ENCODE results near the gene SSH2. TPM values are rescaled to one million over a fixed set of nuclear protein-coding genes. Genes with fewer than 3 reads are reported as not detected.

SSH2 gene
- polyA plus RNA-seq, 3 donors, result 31.9 to 66.6 (median 54.0) TPM

DNA sequence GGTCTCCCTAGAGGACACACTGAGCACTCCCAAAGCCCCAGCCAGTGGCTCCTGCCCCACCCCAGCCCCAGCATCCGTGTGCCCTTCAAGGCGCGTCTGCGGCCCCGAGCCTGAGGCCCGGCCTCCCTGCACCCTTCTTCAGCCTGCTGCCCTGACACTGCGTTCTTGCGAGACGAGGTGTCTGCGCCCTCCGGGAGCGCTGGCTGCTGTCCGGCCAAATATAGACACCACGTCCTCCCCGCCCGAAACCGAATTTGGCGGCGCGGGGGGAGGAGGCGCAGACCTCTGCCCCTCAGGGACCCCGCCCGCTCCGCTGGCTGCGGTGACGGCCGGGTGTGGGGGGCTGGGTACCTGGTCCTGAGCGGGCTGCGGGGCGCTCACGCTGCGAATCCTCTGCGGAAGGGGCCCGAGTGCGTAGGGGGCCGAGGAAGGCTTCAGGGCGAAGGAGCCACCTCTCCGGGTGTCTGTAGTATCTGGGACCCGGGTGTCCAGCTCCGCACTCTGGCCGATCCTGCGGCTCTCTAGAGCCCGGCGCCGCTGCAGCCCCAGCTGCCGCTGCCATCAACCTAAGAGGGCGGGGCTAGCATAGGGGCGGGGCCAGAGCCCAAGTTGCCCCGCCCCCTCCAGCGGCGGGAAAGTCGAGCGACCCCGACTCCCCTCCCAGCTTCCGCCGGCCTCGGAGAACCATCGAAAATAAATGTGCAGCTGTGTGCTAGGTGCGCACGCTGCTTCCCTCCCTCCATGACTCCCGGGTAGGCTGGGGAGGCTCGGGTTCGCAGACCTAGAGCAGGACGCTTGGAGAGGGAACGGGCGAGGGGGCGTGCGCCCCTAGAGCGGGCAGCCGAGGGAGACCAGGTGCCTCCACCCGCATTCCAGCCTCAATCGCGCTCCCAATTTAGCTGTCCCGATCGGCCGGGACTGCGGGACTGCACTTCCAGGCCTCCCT is 307.4 kb downstream of the SSH2 start, which contains the start of gene CORO6:
Gene CORO6, minus strand, starts transcription at position 576 of the 946 bp plus-strand sequence. CDS start 1,491 bp downstream, outside the sequence.
- Histone ChIP-seq H3K36me3 (replicated peaks in 1 of 2; ENCODE audit: control insufficient read depth in 1 of 2, insufficient read depth in 2 of 2, low read length in 2 of 2) (peaks cover 10 to 19% of the 10 kb centered on the region in 2 donors), H3K4me2 (replicated peaks; ENCODE audit: extremely low read depth, low read length, poor library complexity, severe bottlenecking) (peak within 1 kb of the TSS; percentile 81), H3K4me1 (ENCODE audit: control insufficient read depth in 1 of 2, insufficient read depth in 2 of 2, low read length in 2 of 2) (peaks cover 22 to 24% of the 10 kb centered on the region in 2 donors), H3K9ac (ENCODE audit: insufficient read depth, low read length, poor library complexity, severe bottlenecking) (peak within 1 kb of the TSS; percentile 32), H4K20me1 (ENCODE audit: insufficient read depth, low read length) (peaks cover 52% of the 10 kb centered on the region), H3K9me3 (replicated peaks in 1 of 2; ENCODE audit: control insufficient read depth in 1 of 2, insufficient read depth in 1 of 2, low read length in 2 of 2) (no peaks in the 10 kb centered on the region), H3K4me3 (replicated peaks in 1 of 3; ENCODE audit: low read depth in 2 of 3, low read length in 3 of 3) (peak within 1 kb of the TSS; percentile 29 to 72 (median 32)), H3K79me2 (ENCODE audit: insufficient read depth, low read length) (no peaks in the 10 kb centered on the region), H2AFZ (ENCODE audit: insufficient read depth, low read depth, low read length, poor library complexity, severe bottlenecking) (peak within 1 kb of the TSS; percentile 73), H3K27ac (ENCODE audit: low read depth in 1 of 2, low read length in 2 of 2) (no peak within 1 kb of the TSS), H3K27me3 (ENCODE audit: control insufficient read depth in 2 of 2, insufficient read depth in 2 of 2, low read length in 2 of 2) (peaks cover 0 to 51% of the 10 kb centered on the region in 2 donors)
- no peaks in the 10 kb centered on the region for H3K9me3 Mint-ChIP-seq
- peaks cover 25 to 63% (median 42%) of the 10 kb centered on the region in 3 donors for H3K27me3 Mint-ChIP-seq (ENCODE audit: low read depth in 3 of 3)
- TF ChIP-seq, protein P1, sequence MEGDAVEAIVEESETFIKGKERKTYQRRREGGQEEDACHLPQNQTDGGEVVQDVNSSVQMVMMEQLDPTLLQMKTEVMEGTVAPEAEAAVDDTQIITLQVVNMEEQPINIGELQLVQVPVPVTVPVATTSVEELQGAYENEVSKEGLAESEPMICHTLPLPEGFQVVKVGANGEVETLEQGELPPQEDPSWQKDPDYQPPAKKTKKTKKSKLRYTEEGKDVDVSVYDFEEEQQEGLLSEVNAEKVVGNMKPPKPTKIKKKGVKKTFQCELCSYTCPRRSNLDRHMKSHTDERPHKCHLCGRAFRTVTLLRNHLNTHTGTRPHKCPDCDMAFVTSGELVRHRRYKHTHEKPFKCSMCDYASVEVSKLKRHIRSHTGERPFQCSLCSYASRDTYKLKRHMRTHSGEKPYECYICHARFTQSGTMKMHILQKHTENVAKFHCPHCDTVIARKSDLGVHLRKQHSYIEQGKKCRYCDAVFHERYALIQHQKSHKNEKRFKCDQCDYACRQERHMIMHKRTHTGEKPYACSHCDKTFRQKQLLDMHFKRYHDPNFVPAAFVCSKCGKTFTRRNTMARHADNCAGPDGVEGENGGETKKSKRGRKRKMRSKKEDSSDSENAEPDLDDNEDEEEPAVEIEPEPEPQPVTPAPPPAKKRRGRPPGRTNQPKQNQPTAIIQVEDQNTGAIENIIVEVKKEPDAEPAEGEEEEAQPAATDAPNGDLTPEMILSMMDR (IDR thresholded peaks at IDR 0.05), result no peak
- peak within 1 kb of the TSS in 1 of 7 donors; percentile 69 for H3K27ac Mint-ChIP-seq
- peak within 1 kb of the TSS; percentile 78 to 83 for H3K4me3 Mint-ChIP-seq
- H3K4me1 Mint-ChIP-seq, result peaks cover 18% of the 10 kb centered on the region
- WGBS (ENCODE audit: insufficient coverage), result 4% methylated on average over 73 of the region's 77 CpGs
- DNase-seq, result peak in 2 of 3 donors; percentile 13 to 20
- intact Hi-C loops (cut with micrococcal nuclease), result no loop called here
- H3K36me3 Mint-ChIP-seq, result peaks cover 18 to 19% of the 10 kb centered on the region in 2 donors

DNA sequence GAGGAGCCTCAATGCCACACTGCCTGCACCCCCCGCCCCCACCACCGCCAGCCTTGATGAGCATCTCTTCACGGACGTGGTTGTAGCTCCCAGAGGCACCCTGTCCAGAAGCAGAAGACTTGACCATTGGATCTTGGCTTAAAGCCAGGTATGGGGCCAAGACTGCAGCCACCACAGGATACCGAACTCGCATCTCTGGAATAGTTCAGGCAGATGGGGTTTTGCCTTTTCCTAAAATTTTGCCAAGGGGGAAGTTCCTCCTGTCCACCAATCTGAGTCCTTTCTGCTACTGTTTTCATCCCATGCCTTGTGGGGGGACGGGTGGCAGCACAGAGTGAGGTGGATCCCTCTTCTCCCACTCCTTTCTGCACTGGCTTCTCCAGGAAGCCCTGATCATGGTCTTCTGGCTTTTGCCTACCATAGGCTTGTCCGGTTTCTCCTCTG is 308.3 kb downstream of the SSH2 start:
- intact Hi-C loops (cut with micrococcal nuclease), result no loop called here
- WGBS (ENCODE audit: insufficient coverage), result 75% methylated on average over 5 of the region's 8 CpGs
- H3K27me3 Mint-ChIP-seq (ENCODE audit: low read depth in 3 of 3), result peaks cover 31 to 71% (median 47%) of the 10 kb centered on the region in 3 donors
- H3K4me3 Mint-ChIP-seq, result peak overlapping the region; percentile 78 to 83
- Histone ChIP-seq H2AFZ (ENCODE audit: insufficient read depth, low read depth, low read length, poor library complexity, severe bottlenecking) (no peak overlapping the region), H3K36me3 (replicated peaks in 1 of 2; ENCODE audit: control insufficient read depth in 1 of 2, insufficient read depth in 2 of 2, low read length in 2 of 2) (peaks cover 6 to 11% of the 10 kb centered on the region in 2 donors), H3K9me3 (replicated peaks in 1 of 2; ENCODE audit: control insufficient read depth in 1 of 2, insufficient read depth in 1 of 2, low read length in 2 of 2) (no peaks in the 10 kb centered on the region), H4K20me1 (ENCODE audit: insufficient read depth, low read length) (peaks cover 52% of the 10 kb centered on the region), H3K79me2 (ENCODE audit: insufficient read depth, low read length) (no peaks in the 10 kb centered on the region), H3K27me3 (ENCODE audit: control insufficient read depth in 2 of 2, insufficient read depth in 2 of 2, low read length in 2 of 2) (peaks cover under 1 to 60% of the 10 kb centered on the region in 2 donors), H3K4me3 (replicated peaks in 1 of 3; ENCODE audit: low read depth in 2 of 3, low read length in 3 of 3) (peak overlapping the region in 1 of 3 experiments; percentile 72), H3K9ac (ENCODE audit: insufficient read depth, low read length, poor library complexity, severe bottlenecking) (no peak overlapping the region), H3K4me1 (ENCODE audit: control insufficient read depth in 1 of 2, insufficient read depth in 2 of 2, low read length in 2 of 2) (peaks cover 31 to 32% of the 10 kb centered on the region in 2 donors), H3K4me2 (replicated peaks; ENCODE audit: extremely low read depth, low read length, poor library complexity, severe bottlenecking) (peak overlapping the region; percentile 81), H3K27ac (ENCODE audit: low read depth in 1 of 2, low read length in 2 of 2) (no peak overlapping the region)
- no peaks in the 10 kb centered on the region for H3K9me3 Mint-ChIP-seq
- peaks cover 26% of the 10 kb centered on the region for H3K4me1 Mint-ChIP-seq
- TF ChIP-seq, protein P1 (IDR thresholded peaks at IDR 0.05), result no peak
- no peak for DNase-seq
- peaks cover 12 to 13% of the 10 kb centered on the region in 2 donors for H3K36me3 Mint-ChIP-seq
- peak overlapping the region in 1 of 7 donors; percentile 69 for H3K27ac Mint-ChIP-seq
